Epithelial cell of proximal tubule (primary cell): Measurements from ENCODE around the gene MPO. TPM values are rescaled to one million over a fixed set of nuclear protein-coding genes. Genes with fewer than 3 reads are reported as not detected.

Experiments
- DNase-seq: peaks from one replicate; pipeline ENCODE4 v3.0.0-alpha.2; 2011; ENCODE audit warnings: low read depth
- H3K4me3 ChIP-seq: 2 replicates; pipeline ENCODE4 v1.5.1; 2011; ENCODE audit warnings: low read depth, mild to moderate bottlenecking, low read length
- total RNA-seq: library from RNA; depleted of rRNA; stranded (reverse); fragments of >200 nt; gene quantifications from 2 replicates; pipeline ENCODE4 v1.2.3, GENCODE V29; 2015
- TF ChIP-seq, protein P1 (sequence below): conservative IDR thresholded peaks from 2 replicates; pipeline ENCODE4 v1.5.1; 2012; ENCODE audit warnings: low read depth, mild to moderate bottlenecking, low read length

The MPO gene
- total RNA-seq, 1 donor from 2014 or later = not detected

DNA sequence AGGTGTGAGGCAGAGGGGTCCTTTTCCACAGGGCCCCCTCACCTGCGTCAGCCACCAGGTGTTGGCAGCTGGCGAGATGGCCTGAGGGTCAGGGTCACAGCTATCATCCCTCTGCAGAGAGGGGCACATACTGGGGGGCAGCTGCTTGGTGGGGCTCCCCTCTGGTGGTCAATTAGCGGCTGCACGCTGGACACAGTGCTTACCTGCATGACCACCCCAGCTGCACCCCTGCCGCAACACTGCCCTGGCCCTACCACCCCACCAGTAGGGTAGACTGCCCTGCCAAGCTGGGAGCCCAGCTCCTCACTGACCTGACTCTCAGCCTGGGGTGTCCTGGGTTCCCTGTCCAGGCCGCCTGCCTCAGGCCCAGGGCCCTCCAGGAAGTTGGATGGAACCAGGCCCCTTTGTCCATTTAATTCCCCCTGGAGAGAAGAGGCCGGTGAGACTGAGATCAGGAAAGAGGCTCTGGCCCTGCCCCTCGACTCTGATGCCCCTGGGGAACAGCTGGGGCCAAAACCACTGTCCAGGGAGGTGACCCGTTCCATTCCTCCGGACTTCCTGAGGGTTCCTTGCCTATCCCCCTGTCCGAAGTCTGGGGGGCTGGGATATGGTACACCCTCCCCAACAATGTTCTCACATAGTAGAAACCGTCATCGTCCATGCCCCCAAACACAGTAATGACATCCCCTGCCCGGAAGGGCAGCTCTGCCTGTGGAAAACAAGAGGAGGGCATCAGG, 24.2 kb upstream of the MPO start:
- H3K4me3 ChIP-seq = no peak overlapping the region
- TF ChIP-seq, protein P1, sequence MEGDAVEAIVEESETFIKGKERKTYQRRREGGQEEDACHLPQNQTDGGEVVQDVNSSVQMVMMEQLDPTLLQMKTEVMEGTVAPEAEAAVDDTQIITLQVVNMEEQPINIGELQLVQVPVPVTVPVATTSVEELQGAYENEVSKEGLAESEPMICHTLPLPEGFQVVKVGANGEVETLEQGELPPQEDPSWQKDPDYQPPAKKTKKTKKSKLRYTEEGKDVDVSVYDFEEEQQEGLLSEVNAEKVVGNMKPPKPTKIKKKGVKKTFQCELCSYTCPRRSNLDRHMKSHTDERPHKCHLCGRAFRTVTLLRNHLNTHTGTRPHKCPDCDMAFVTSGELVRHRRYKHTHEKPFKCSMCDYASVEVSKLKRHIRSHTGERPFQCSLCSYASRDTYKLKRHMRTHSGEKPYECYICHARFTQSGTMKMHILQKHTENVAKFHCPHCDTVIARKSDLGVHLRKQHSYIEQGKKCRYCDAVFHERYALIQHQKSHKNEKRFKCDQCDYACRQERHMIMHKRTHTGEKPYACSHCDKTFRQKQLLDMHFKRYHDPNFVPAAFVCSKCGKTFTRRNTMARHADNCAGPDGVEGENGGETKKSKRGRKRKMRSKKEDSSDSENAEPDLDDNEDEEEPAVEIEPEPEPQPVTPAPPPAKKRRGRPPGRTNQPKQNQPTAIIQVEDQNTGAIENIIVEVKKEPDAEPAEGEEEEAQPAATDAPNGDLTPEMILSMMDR = no peak
- no peak for DNase-seq

DNA sequence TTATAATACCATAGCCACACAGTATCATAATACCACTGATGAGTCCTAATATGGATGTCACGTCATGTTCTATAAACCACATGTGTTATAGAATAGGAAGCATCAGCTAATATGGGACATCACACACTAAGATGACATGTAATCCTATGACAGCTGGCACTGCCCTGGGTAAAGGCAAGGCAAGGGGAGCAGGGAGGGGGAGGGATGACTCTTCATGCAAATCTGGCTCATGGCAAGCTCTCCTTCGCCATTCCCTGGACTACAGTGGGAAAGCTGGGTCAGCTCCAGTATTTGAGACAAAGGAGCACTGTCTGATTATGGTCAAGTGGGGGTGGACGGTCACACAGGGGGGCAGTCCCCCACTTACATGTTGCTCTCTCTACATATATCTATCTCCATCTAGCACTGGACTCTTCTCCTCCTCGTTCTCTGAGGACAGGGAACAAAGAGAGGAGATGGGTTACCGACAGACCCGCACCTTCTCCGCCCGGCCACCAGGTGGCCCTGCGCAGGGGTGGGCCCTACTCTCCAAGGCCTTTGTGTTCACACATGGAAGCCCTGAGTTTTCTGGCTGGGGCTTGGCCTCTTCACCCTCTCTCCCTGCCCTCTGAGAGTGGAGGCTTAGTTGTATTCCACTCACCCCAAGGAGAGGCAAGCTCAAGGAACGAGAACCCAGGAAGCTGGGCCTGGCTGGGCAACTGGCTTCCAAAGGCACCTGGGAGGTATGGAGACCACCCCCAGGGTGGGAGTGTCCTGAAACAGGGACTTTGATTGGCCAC, 23.4 kb upstream of the MPO start:
- TF ChIP-seq, protein P1 = peak; percentile 83
- no peak for DNase-seq
- H3K4me3 ChIP-seq = no peak overlapping the region

DNA sequence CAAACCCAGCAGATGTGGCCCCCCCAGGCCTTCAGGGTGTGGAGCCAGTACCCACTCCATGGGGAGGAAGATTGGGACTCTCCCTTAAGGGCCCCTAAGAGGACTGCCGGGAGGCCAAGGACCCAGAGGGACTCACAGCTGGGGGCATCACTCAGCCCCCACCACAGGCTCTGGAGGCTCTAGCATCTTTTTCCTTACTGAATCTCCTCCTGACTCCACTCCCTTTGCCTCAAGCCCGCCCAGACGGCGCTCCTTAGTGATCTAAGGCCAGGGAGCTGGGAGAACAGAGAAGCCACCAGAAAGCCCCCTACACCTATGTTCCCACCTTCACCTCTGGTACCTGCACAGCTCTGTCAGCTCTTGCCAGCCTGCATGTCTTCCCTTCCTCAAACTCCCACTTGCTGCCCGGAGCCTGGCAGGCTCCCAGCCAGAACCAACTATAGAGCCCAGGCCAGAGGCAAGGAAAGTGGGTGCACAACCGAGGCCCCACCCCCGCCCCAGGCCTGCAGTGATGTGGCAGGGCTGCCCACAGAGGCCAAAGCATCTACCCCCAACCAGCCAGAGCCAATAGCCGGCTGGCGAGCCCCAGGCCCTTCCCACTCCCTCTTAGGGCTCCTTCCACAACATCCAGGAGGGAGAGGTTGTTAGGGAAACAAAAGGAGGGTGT, 22.3 kb upstream of the MPO start:
- TF ChIP-seq, protein P1 = no peak
- no peak for DNase-seq
- H3K4me3 ChIP-seq = no peak overlapping the region

DNA sequence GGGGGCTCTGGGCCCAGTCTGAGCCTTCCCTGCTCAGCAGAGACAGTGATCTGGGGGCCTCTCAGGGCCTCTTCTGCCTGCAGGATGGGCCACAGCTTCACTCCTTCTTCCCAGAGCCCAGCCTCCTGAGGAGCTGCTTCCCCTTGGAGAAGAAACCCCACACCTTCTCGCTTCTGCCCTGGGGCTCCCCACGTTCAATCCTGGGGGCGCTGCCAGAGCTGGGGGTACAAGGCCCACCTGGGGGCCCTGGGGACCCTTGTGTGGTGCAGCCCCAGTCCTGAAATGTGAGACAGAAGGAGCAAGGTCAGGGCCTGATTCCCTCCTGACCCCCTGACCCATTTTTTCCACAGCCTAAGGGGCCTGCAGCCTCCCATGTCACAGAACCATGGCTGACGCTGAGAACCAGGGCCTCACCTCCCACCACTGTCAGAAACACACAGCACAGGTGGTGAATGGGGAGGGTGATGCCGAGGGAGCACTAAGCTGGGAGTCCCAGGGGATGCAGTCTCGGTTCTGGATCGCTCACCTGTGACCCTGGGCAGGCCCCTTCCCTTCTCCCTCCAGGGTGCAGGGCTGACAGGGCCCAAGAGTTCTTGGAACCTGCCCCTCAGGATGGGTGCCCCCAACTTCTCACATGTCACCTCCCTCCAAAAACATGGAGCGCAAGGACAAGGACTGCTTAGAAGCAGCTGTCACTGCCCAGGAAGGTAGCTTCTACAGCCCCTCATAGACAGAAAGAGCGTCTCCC, 21.6 kb upstream of the MPO start:
- H3K4me3 ChIP-seq = no peak overlapping the region
- TF ChIP-seq, protein P1 = no peak
- no peak for DNase-seq

DNA sequence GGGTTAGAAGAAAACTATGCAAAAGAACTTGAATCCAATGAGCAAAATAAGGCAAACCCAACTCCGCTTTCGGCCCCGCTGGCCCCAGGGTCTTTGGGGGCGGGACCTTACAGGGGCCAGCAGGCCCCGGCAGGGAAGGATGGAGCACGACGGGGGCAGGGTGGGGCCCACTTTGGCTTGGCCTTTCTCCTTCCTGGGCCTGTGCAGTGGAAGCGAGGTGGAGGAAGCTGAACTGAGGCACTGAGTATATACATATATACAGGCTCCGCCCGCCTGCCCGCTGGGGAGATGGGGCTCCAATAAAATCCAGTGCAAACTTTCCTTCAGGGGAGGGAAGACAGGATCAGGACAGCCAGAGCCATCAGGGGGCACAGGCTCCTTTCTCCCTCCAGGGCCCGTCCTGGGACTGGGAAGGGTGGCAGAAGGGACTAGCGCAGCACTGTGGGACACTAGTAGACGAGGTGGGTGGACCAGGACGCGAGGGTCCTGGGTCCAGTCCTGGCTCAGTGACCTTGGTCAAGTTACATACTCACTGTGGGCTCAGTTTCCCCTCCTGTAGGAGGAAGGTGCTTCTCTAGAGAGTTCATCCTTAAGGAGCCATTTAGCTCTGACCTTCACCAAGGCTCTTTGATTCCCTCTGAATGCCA, 20.9 kb upstream of the MPO start:
- no peak overlapping the region for H3K4me3 ChIP-seq
- TF ChIP-seq, protein P1 = no peak
- no peak for DNase-seq

DNA sequence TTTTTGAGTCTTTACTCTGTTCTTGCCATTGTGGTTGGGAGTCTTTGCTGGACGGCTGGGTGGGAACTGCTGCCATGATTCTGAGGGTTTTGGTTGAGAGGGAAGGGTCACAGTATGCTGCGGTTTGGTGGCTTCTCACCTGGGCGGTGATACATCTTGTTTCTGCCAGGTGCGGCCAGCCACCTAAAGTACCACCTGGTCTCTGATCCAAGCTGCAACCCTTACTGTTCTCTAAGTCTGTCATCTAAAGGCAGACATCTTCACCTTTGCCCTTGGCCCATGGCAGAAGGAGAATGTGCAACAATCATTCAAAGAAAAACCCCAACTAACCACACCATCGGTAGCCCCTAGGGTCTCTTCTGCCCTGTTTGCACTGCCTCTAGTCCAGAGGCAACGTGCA, 19.6 kb upstream of the MPO start:
- TF ChIP-seq, protein P1 = no peak
- no peak for DNase-seq
- no peak overlapping the region for H3K4me3 ChIP-seq
